GM12873 (cell line): ENCODE results near the gene UBR1.

ENCODE experiments used
- CTCF ChIP-seq: IDR thresholded peaks from 2 replicates; pipeline ENCODE4 v1.5.1; 2012; ENCODE audit warnings: low read depth, mild to moderate bottlenecking, moderate library complexity, low read length, control low read depth; ENCODE audit not compliant: insufficient read depth; ENCODE audit errors: missing control alignments

UBR1 gene

GRCh38 chr15:42914728-42915497 is 190.9 kb downstream of the UBR1 start:
- TF ChIP-seq CTCF: no peak

GRCh38 chr15:42911058-42911592 is 194.7 kb downstream of the UBR1 start:
- no peak for TF ChIP-seq CTCF

GRCh38 chr15:42908538-42908937 is 197.3 kb downstream of the UBR1 start:
- no peak for TF ChIP-seq CTCF

- no peak for TF ChIP-seq CTCF
These were observed 202.2 kb downstream of the UBR1 start for GRCh38 chr15:42903388-42904324.
